Neuronal stem cell (in vitro differentiated cells): ENCODE data around the gene RESP18.

Experiments used
- DNase-seq: peaks from one replicate; pipeline ENCODE4 v3.0.0-alpha.2; 2013; ENCODE audit warnings: low spot score
- H2AFZ ChIP-seq: one replicate; pipeline ENCODE4 v1.6.1; 2013; ENCODE audit warnings: mild to moderate bottlenecking, low read length, inconsistent platforms
- H2AK5ac ChIP-seq: 2 replicates; pipeline ENCODE4 v1.6.1; 2013; ENCODE audit warnings: low read depth, mild to moderate bottlenecking, inconsistent platforms, low read length, moderate library complexity, mixed read lengths
- H2BK120ac ChIP-seq: 2 replicates; pipeline ENCODE4 v1.6.1; 2013; ENCODE audit warnings: low read depth, mild to moderate bottlenecking, inconsistent platforms, low read length, moderate library complexity, mixed read lengths
- H2BK12ac ChIP-seq: one replicate; pipeline ENCODE4 v1.6.1; 2013; ENCODE audit warnings: low read length, inconsistent platforms
- H2BK15ac ChIP-seq: 2 replicates; pipeline ENCODE4 v1.6.1; 2013; ENCODE audit warnings: mild to moderate bottlenecking, low read length, inconsistent platforms, mixed read lengths
- H2BK5ac ChIP-seq: one replicate; pipeline ENCODE4 v1.6.1; 2013; ENCODE audit warnings: inconsistent platforms, mild to moderate bottlenecking, low read length, moderate library complexity
- H3K14ac ChIP-seq: one replicate; pipeline ENCODE4 v1.6.1; 2013; ENCODE audit warnings: low read length, inconsistent platforms
- H3K18ac ChIP-seq: 2 replicates; pipeline ENCODE4 v1.6.1; 2013; ENCODE audit warnings: low read length, inconsistent platforms
- H3K23ac ChIP-seq: 2 replicates; pipeline ENCODE4 v1.6.1; 2013; ENCODE audit warnings: low read depth, mild to moderate bottlenecking, mixed read lengths, low read length, inconsistent platforms; ENCODE audit not compliant: poor library complexity
- H3K27ac ChIP-seq: replicated peaks from 3 replicates; pipeline ENCODE4 v1.5.1; 2013; ENCODE audit warnings: low read length, inconsistent platforms
- H3K27me3 ChIP-seq, 3 experiments: 2 replicates each; pipeline ENCODE4 v1.6.1; 2013; ENCODE audit warnings: low read length in 3 of 3, mild to moderate bottlenecking in 2 of 3, inconsistent platforms in 1 of 3, low read depth in 1 of 3, mixed read lengths in 1 of 3, moderate library complexity in 1 of 3; ENCODE audit not compliant: control insufficient read depth in 3 of 3, insufficient read depth in 3 of 3
- H3K36me3 ChIP-seq, 2 donors: replicated peaks in 1 of 2; 2 replicates each; pipeline ENCODE4 v1.6.1; 2013; ENCODE audit warnings: low read length in 2 of 2; ENCODE audit not compliant: control insufficient read depth in 2 of 2, insufficient read depth in 2 of 2
- H3K4ac ChIP-seq: 2 replicates; pipeline ENCODE4 v1.6.1; 2013; ENCODE audit warnings: inconsistent platforms, mild to moderate bottlenecking, low read length, moderate library complexity
- H3K4me1 ChIP-seq, 2 donors: 1 replicate in 1 of 2; 2 replicates in 1 of 2; pipeline ENCODE4 v1.6.1; 2013; ENCODE audit warnings: low read length in 2 of 2, low read depth in 1 of 2; ENCODE audit not compliant: control insufficient read depth in 2 of 2, insufficient read depth in 1 of 2
- H3K4me2 ChIP-seq: one replicate; pipeline ENCODE4 v1.6.1; 2013; ENCODE audit warnings: mild to moderate bottlenecking, low read length, inconsistent platforms; ENCODE audit not compliant: insufficient read depth, poor library complexity, severe bottlenecking
- H3K4me3 ChIP-seq, 2 donors: 2 replicates each; pipeline ENCODE4 v1.5.1; 2013; ENCODE audit warnings: low read length in 2 of 2, mild to moderate bottlenecking in 2 of 2, inconsistent platforms in 1 of 2, moderate library complexity in 1 of 2
- H3K79me1 ChIP-seq: one replicate; pipeline ENCODE4 v1.6.1; 2013; ENCODE audit warnings: low read depth, mild to moderate bottlenecking, inconsistent platforms, low read length, moderate library complexity
- H3K9ac ChIP-seq: one replicate; pipeline ENCODE4 v1.6.1; 2013; ENCODE audit warnings: mild to moderate bottlenecking, low read depth, low read length, inconsistent platforms; ENCODE audit not compliant: poor library complexity
- H3K9me3 ChIP-seq, 2 donors: replicated peaks in 1 of 2; 2 replicates each; pipeline versions ENCODE3 to v1.6.1; 2013; ENCODE audit warnings: low read length in 2 of 2, mild to moderate bottlenecking in 2 of 2, inconsistent platforms in 1 of 2, low read depth in 1 of 2, mixed read lengths in 1 of 2, moderate library complexity in 1 of 2; ENCODE audit not compliant: control insufficient read depth in 2 of 2, insufficient read depth in 1 of 2
- H4K8ac ChIP-seq: one replicate; pipeline ENCODE4 v1.6.1; 2013; ENCODE audit warnings: low read depth, mild to moderate bottlenecking, inconsistent platforms, low read length, moderate library complexity
- H4K91ac ChIP-seq: one replicate; pipeline ENCODE4 v1.6.1; 2013; ENCODE audit warnings: low read length, low read depth, mild to moderate bottlenecking, inconsistent platforms; ENCODE audit not compliant: poor library complexity
- WGBS, 2 donors: extraction: QIAGEN DNeasy Blood & Tissue Kit; methylation state at CpG; one replicate each; pipeline ENCODE4 v1.1.7; 2013; ENCODE audit warnings: missing lambda C conversion rate in 2 of 2, mixed read lengths in 1 of 2; ENCODE audit not compliant: insufficient read length in 2 of 2, insufficient replicate concordance in 1 of 2; ENCODE audit errors: extremely low coverage in 2 of 2; 5-methylcytosine and 5-hydroxymethylcytosine counted together

The RESP18 gene

GRCh38 chr2:219358170-219359075, 25.9 kb upstream of the RESP18 start:
- Histone ChIP-seq H3K36me3 (no peaks in the 10 kb centered on the region), H3K27me3 (peaks cover 9 to 59% (median 34%) of the 10 kb centered on the region in 3 experiments), H3K4me1 (peaks cover 6 to 8% of the 10 kb centered on the region in 2 donors), H3K4me3 (peak overlapping the region in 1 of 2 donors; percentile 41), H3K9ac (peak overlapping the region; percentile 78), H3K14ac (no peak overlapping the region), H2BK5ac (no peak overlapping the region), H3K23ac (peak overlapping the region; percentile 86), H2AFZ (peak overlapping the region; percentile 79), H3K4me2 (peak overlapping the region; percentile 81), H4K91ac (peak overlapping the region; percentile 76), H3K4ac (no peak overlapping the region), H3K9me3 (peaks cover 0 to 2% of the 10 kb centered on the region in 2 donors), H3K27ac (no peak overlapping the region), H4K8ac (no peak overlapping the region), H2BK12ac (peak overlapping the region; percentile 73), H2BK15ac (no peak overlapping the region), H3K79me1 (no peaks in the 10 kb centered on the region), H3K18ac (peak overlapping the region; percentile 83), H2AK5ac (peak overlapping the region; percentile 33), H2BK120ac (peak overlapping the region; percentile 74)
- DNase-seq, result no peak
- WGBS, 2 donors, result no CpG with 5 or more reads among the region's 66 CpGs

GRCh38 chr2:219356834-219357233, 24.3 kb upstream of the RESP18 start:
- H3K27ac ChIP-seq, result no peak overlapping the region
- peaks cover 7 to 8% of the 10 kb centered on the region in 2 donors for H3K4me1 ChIP-seq
- H3K14ac ChIP-seq, result no peak overlapping the region
- no peaks in the 10 kb centered on the region for H3K36me3 ChIP-seq
- no peak overlapping the region for H4K8ac ChIP-seq
- no peak overlapping the region for H2BK120ac ChIP-seq
- no peak overlapping the region for H3K4me2 ChIP-seq
- H3K27me3 ChIP-seq, result peaks cover 9 to 62% (median 34%) of the 10 kb centered on the region in 3 experiments
- H2AK5ac ChIP-seq, result no peak overlapping the region
- H3K4ac ChIP-seq, result no peak overlapping the region
- H2BK5ac ChIP-seq, result no peak overlapping the region
- DNase-seq, result no peak
- H3K79me1 ChIP-seq, result no peaks in the 10 kb centered on the region
- H3K23ac ChIP-seq, result no peak overlapping the region
- WGBS, 2 donors, result no CpG with 5 or more reads among the region's 1 CpG
- no peak overlapping the region for H2BK15ac ChIP-seq
- H4K91ac ChIP-seq, result no peak overlapping the region
- H3K18ac ChIP-seq, result no peak overlapping the region
- no peak overlapping the region for H2AFZ ChIP-seq
- no peak overlapping the region for H2BK12ac ChIP-seq
- H3K9me3 ChIP-seq, result peaks cover 0 to 2% of the 10 kb centered on the region in 2 donors
- no peak overlapping the region for H3K4me3 ChIP-seq
- no peak overlapping the region for H3K9ac ChIP-seq

- Histone ChIP-seq H2AK5ac (no peak overlapping the region), H3K9ac (no peak overlapping the region), H3K27ac (no peak overlapping the region), H3K14ac (no peak overlapping the region), H2BK120ac (no peak overlapping the region), H3K4me1 (peaks cover 25 to 28% of the 10 kb centered on the region in 2 donors), H2AFZ (no peak overlapping the region), H3K4ac (no peak overlapping the region), H3K18ac (no peak overlapping the region), H3K27me3 (peaks cover 9 to 51% (median 28%) of the 10 kb centered on the region in 3 experiments), H3K9me3 (peaks cover 0 to 2% of the 10 kb centered on the region in 2 donors), H3K23ac (peak overlapping the region; percentile 26), H4K8ac (no peak overlapping the region), H2BK12ac (no peak overlapping the region), H2BK15ac (no peak overlapping the region), H3K4me2 (no peak overlapping the region), H3K79me1 (no peaks in the 10 kb centered on the region), H3K36me3 (no peaks in the 10 kb centered on the region), H3K4me3 (no peak overlapping the region), H2BK5ac (no peak overlapping the region), H4K91ac (no peak overlapping the region)
- no peak for DNase-seq
- no CpG with 5 or more reads among the region's 4 CpGs for WGBS, 2 donors
Observed at GRCh38 chr2:219354582-219354981, 22.0 kb upstream of the RESP18 start.

GRCh38 chr2:219353129-219353528, 20.6 kb upstream of the RESP18 start:
- H2AK5ac ChIP-seq, result no peak overlapping the region
- H2BK12ac ChIP-seq, result no peak overlapping the region
- no peaks in the 10 kb centered on the region for H3K36me3 ChIP-seq
- H2BK5ac ChIP-seq, result no peak overlapping the region
- H4K8ac ChIP-seq, result no peak overlapping the region
- H4K91ac ChIP-seq, result no peak overlapping the region
- no peak overlapping the region for H2AFZ ChIP-seq
- no peak overlapping the region for H3K14ac ChIP-seq
- no peak for DNase-seq
- H2BK120ac ChIP-seq, result no peak overlapping the region
- no peak overlapping the region for H3K18ac ChIP-seq
- no peak overlapping the region for H3K9ac ChIP-seq
- H3K4ac ChIP-seq, result no peak overlapping the region
- peaks cover 2 to 37% (median 14%) of the 10 kb centered on the region in 3 experiments for H3K27me3 ChIP-seq
- no peak overlapping the region for H3K4me3 ChIP-seq
- H3K27ac ChIP-seq, result no peak overlapping the region
- peaks cover 19 to 25% of the 10 kb centered on the region in 2 donors for H3K4me1 ChIP-seq
- H2BK15ac ChIP-seq, result no peak overlapping the region
- H3K9me3 ChIP-seq, result peaks cover 0 to under 1% of the 10 kb centered on the region in 2 donors
- no CpG with 5 or more reads among the region's 5 CpGs for WGBS, 2 donors
- H3K23ac ChIP-seq, result no peak overlapping the region
- no peaks in the 10 kb centered on the region for H3K79me1 ChIP-seq
- no peak overlapping the region for H3K4me2 ChIP-seq
